Measurements from ENCODE around the gene CDKN2B.

DNA sequence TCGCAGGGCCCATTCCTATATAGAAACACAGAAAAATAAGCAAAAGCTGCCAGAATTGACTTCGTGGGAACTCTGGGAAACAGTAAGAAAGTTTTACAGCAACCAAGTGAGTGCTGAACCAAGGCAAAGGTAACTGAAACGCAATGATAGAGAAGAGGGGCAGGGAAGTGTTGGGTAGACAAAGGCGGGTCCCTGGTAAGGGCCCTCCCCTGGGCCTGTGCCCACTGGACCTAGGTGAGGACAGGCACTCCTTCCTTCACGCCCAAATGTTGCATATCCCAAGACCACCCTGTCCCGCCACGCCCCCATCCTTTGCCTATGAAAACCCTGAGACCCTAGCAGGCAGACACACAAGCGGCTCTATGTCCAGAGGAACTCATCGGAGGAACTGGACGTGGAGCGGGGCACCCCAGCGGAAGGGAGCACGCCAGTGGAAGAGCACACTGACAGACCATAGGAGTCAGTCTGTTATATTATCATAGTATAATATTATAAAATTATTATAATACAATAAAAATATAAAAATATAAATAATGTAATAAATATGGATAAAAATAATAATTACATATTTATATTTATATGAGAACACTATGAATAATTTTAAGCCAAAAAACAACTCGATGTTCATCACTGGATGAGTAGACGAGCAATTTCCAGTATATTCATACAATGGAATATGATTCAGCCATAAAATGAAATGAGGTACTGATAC, 42.8 kb downstream of the CDKN2B start:
- TF ChIP-seq CTCF (IDR thresholded peaks at IDR 0.05; ENCODE audit: poor library complexity, severe bottlenecking) = no peak
- no peak for TF ChIP-seq EP300 (conservative IDR thresholded peaks at IDR 0.05; ENCODE audit: poor library complexity, severe bottlenecking)
- no peak for TF ChIP-seq RAD21 (conservative IDR thresholded peaks at IDR 0.05)
- TF ChIP-seq POLR2AphosphoS5 (IDR thresholded peaks at IDR 0.05) = no peak
- no peak for TF ChIP-seq EZH2 (IDR thresholded peaks at IDR 0.05; ENCODE audit: borderline replicate concordance, insufficient read depth, low read length, poor library complexity, severe bottlenecking)
- no peak for TF ChIP-seq SMC3 (conservative IDR thresholded peaks at IDR 0.05; ENCODE audit: poor library complexity)

Data from neural cell (in vitro differentiated cells).